IMR-90 (cell line): ENCODE data around the gene ALKBH5.

Experiments
- MAZ ChIP-seq: IDR thresholded peaks from 2 replicates; pipeline ENCODE4 v1.6.1; 2012; ENCODE audit warnings: low read depth, mild to moderate bottlenecking, low read length, improper control_type of control experiment, moderate library complexity, borderline replicate concordance
- POLR2A ChIP-seq: IDR thresholded peaks from 2 replicates; pipeline ENCODE4 v1.6.1; 2012; ENCODE audit warnings: mild to moderate bottlenecking, low read depth, low read length
- RFX5 ChIP-seq: IDR thresholded peaks from 2 replicates; pipeline ENCODE4 v1.8.0; 2012; ENCODE audit warnings: low read depth, mild to moderate bottlenecking, low read length, moderate library complexity
- SMC3 ChIP-seq: fragments of 150-350 bp; IDR thresholded peaks from 2 replicates; pipeline ENCODE4 v1.6.1; 2016; ENCODE audit warnings: low read depth, mild to moderate bottlenecking, antibody characterized with exemption, low read length, moderate library complexity
- USF2 ChIP-seq: fragments of 150-350 bp; IDR thresholded peaks from 2 replicates; pipeline ENCODE4 v1.6.1; 2017; ENCODE audit warnings: mild to moderate bottlenecking, antibody characterized with exemption, low read length, low read depth
- TF ChIP-seq, protein P1 (sequence below): conservative IDR thresholded peaks from 2 replicates; pipeline ENCODE4 v1.5.1; 2012; ENCODE audit warnings: mild to moderate bottlenecking, low read depth, low read length, improper control_type of control experiment

- no peak for TF ChIP-seq USF2
- no peak for TF ChIP-seq POLR2A
- TF ChIP-seq, protein P1, sequence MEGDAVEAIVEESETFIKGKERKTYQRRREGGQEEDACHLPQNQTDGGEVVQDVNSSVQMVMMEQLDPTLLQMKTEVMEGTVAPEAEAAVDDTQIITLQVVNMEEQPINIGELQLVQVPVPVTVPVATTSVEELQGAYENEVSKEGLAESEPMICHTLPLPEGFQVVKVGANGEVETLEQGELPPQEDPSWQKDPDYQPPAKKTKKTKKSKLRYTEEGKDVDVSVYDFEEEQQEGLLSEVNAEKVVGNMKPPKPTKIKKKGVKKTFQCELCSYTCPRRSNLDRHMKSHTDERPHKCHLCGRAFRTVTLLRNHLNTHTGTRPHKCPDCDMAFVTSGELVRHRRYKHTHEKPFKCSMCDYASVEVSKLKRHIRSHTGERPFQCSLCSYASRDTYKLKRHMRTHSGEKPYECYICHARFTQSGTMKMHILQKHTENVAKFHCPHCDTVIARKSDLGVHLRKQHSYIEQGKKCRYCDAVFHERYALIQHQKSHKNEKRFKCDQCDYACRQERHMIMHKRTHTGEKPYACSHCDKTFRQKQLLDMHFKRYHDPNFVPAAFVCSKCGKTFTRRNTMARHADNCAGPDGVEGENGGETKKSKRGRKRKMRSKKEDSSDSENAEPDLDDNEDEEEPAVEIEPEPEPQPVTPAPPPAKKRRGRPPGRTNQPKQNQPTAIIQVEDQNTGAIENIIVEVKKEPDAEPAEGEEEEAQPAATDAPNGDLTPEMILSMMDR = no peak
- TF ChIP-seq SMC3 = no peak
- no peak for TF ChIP-seq RFX5
- TF ChIP-seq MAZ = no peak
Measured at GRCh38 chr17:18226284-18226945, 42.8 kb downstream of the ALKBH5 start.
